HCT116 (cell line): ENCODE measurements around the gene SHISA8. TPM values are rescaled to one million over a fixed set of nuclear protein-coding genes. Genes with fewer than 3 reads are reported as not detected.

Experiments
- ATAC-seq: fragments of 200-7000 bp; cut with Tn5 transposase; 2 replicates; pipeline ENCODE4 v1.9.1; 2020; ENCODE audit warnings: mild to moderate bottlenecking, moderate library complexity
- BruUV-seq: library from RNA; stranded (reverse); fragments of 400-500 nt; replicated peaks from 2 replicates; lab custom pipeline; 2021; lab: Mats Ljungman, UMichigan
- CTCF ChIA-PET: fragments of 300-600 bp; sonication (Branson Sonifier 250); formaldehyde crosslinking; loops from one replicate; lab custom pipeline; 2021; ENCODE audit warnings: antibody characterized with exemption; lab: Charles Lee
- POLR2A ChIA-PET: fragments of 300-600, 350-600 bp; sonication (Branson Sonifier 250); formaldehyde crosslinking; loops from one replicate; lab custom pipeline; 2021; ENCODE audit warnings: antibody characterized with exemption; lab: Charles Lee
- RAD21 ChIA-PET, 2 experiments: fragments of 300-600 bp; sonication (Branson Sonifier 250); formaldehyde crosslinking; loops; one replicate each; lab custom pipeline; 2023; ENCODE audit warnings: low total read pairs in 2 of 2; ENCODE audit not compliant: uncharacterized antibody in 2 of 2, unreplicated experiment in 2 of 2, low non-redundant PET in 1 of 2; lab: Charles Lee
- DNase-seq: peaks from one replicate; pipeline ENCODE4 v3.0.0-alpha.2; 2010; ENCODE audit warnings: low read depth, low spot score
- H2AFZ ChIP-seq: fragments of 200-600 bp; shearing (Covaris generic), sonication (generic); 2 replicates; pipeline ENCODE4 v1.6.1; 2017; ENCODE audit warnings: low read depth, mixed run types, mixed read lengths, antibody characterized with exemption, low read length; ENCODE audit not compliant: poor library complexity, severe bottlenecking
- H3K27ac ChIP-seq: 2 replicates; pipeline ENCODE4 v1.5.1; 2012; ENCODE audit warnings: low read depth, low read length
- H3K27me3 ChIP-seq: fragments of 200-600 bp; sonication (generic); 2 replicates; pipeline ENCODE4 v1.6.1; 2016; ENCODE audit warnings: mixed run types, low read length, mixed read lengths; ENCODE audit not compliant: insufficient read depth
- H3K36me3 ChIP-seq, 2 experiments: fragments of 200-500 bp in 1 of 2; fragments of 200-600 bp in 1 of 2; sonication (Bioruptor generic) in 1 of 2; sonication (generic) in 1 of 2; 2 replicates each; pipeline versions ENCODE4 v1.5.1 to v1.6.1; 2014 to 2016; ENCODE audit warnings: low read length in 2 of 2, inconsistent platforms in 1 of 2, mixed read lengths in 1 of 2, mixed run types in 1 of 2; ENCODE audit not compliant: insufficient read depth in 2 of 2, control insufficient read depth in 1 of 2
- H3K4me1 ChIP-seq, 2 experiments: fragments of 200-600 bp in 1 of 2; sonication (generic) in 1 of 2; 2 replicates each; pipeline versions ENCODE4 v1.5.1 to v1.6.1; 2012 to 2017; ENCODE audit warnings: low read length in 2 of 2, inconsistent platforms in 1 of 2, mild to moderate bottlenecking in 1 of 2, mixed read lengths in 1 of 2, mixed run types in 1 of 2, moderate library complexity in 1 of 2; ENCODE audit not compliant: insufficient read depth in 2 of 2, control insufficient read depth in 1 of 2
- H3K4me2 ChIP-seq: fragments of 200-600 bp; sonication (generic); 2 replicates; pipeline ENCODE4 v1.6.1; 2017; ENCODE audit warnings: mixed run types, low read length, mixed read lengths
- H3K4me3 ChIP-seq, 2 experiments: fragments of 200-600 bp in 1 of 2; sonication (generic) in 1 of 2; replicated peaks in 1 of 2; 2 replicates each; pipeline ENCODE4 v1.5.1; 2011 to 2016; ENCODE audit warnings: low read length in 2 of 2, control low read depth in 1 of 2, low read depth in 1 of 2, mild to moderate bottlenecking in 1 of 2, mixed read lengths in 1 of 2, mixed run types in 1 of 2
- H3K79me2 ChIP-seq: fragments of 200-600 bp; sonication (generic); 2 replicates; pipeline ENCODE4 v1.6.1; 2017; ENCODE audit warnings: mild to moderate bottlenecking, mixed run types, low read length, moderate library complexity, mixed read lengths; ENCODE audit not compliant: insufficient read depth
- H3K9ac ChIP-seq: fragments of 200-600 bp; sonication (generic); 2 replicates; pipeline ENCODE4 v1.6.1; 2016; ENCODE audit warnings: low read length, mixed read lengths
- H3K9me2 ChIP-seq: fragments of 200-600 bp; sonication (generic), shearing (Covaris generic); 2 replicates; pipeline ENCODE4 v1.6.1; 2017; ENCODE audit warnings: mixed run types, mild to moderate bottlenecking, moderate library complexity; ENCODE audit not compliant: insufficient read depth
- H3K9me3 ChIP-seq, 2 experiments: fragments of 200-500 bp in 1 of 2; fragments of 200-600 bp in 1 of 2; sonication (Bioruptor generic) in 1 of 2; sonication (generic) in 1 of 2; 2 replicates each; pipeline ENCODE4 v1.6.1; 2014 to 2017; ENCODE audit warnings: low read length in 2 of 2, mixed read lengths in 2 of 2, inconsistent platforms in 1 of 2, low read depth in 1 of 2, mild to moderate bottlenecking in 1 of 2, mixed run types in 1 of 2, moderate library complexity in 1 of 2; ENCODE audit not compliant: control insufficient read depth in 1 of 2, insufficient read depth in 1 of 2
- H4K20me1 ChIP-seq: fragments of 200-600 bp; sonication (generic), shearing (Covaris generic); 2 replicates; pipeline ENCODE4 v1.6.1; 2017; ENCODE audit warnings: mixed run types, mild to moderate bottlenecking, moderate library complexity; ENCODE audit not compliant: insufficient read depth
- CEBPB ChIP-seq: IDR thresholded peaks from 2 replicates; pipeline ENCODE4 v1.6.1; 2012; ENCODE audit warnings: low read depth
- EGR1 ChIP-seq: IDR thresholded peaks from 2 replicates; pipeline ENCODE4 v1.6.1; 2012; ENCODE audit warnings: low read depth
- ELF1 ChIP-seq: IDR thresholded peaks from 2 replicates; pipeline ENCODE4 v1.6.1; 2012; ENCODE audit warnings: low read depth, borderline replicate concordance
- EZH2 ChIP-seq: fragments of 200-600 bp; sonication (generic); IDR thresholded peaks from 2 replicates; pipeline ENCODE4 v1.6.1; 2017; ENCODE audit warnings: antibody characterized with exemption, mixed run types
- EZH2phosphoT487 ChIP-seq: fragments of 200-600 bp; IDR thresholded peaks from 2 replicates; pipeline ENCODE4 v1.6.1; 2018; ENCODE audit warnings: antibody characterized with exemption, borderline replicate concordance
- FOSL1 ChIP-seq: IDR thresholded peaks from 2 replicates; pipeline ENCODE4 v1.6.1; 2012; ENCODE audit warnings: low read depth
- MAX ChIP-seq: IDR thresholded peaks from 2 replicates; pipeline ENCODE4 v1.6.1; 2012
- POLR2A ChIP-seq: IDR thresholded peaks from 2 replicates; pipeline ENCODE4 v1.7.0; 2011; ENCODE audit warnings: borderline replicate concordance; ENCODE audit not compliant: insufficient read depth, insufficient read length; ENCODE audit errors: extremely low read depth
- POLR2AphosphoS5 ChIP-seq: IDR thresholded peaks from 2 replicates; pipeline ENCODE4 v1.6.1; 2011; ENCODE audit warnings: mild to moderate bottlenecking, low read depth, low read length, moderate library complexity
- REST ChIP-seq: IDR thresholded peaks from 2 replicates; pipeline ENCODE4 v1.6.1; 2012; ENCODE audit warnings: low read depth
- SIN3A ChIP-seq: IDR thresholded peaks from 2 replicates; pipeline ENCODE4 v1.6.1; 2012; ENCODE audit warnings: low read depth
- SP1 ChIP-seq: IDR thresholded peaks from 2 replicates; pipeline ENCODE4 v1.6.1; 2012; ENCODE audit warnings: low read depth
- YY1 ChIP-seq: IDR thresholded peaks from 2 replicates; pipeline ENCODE4 v1.6.1; 2011; ENCODE audit warnings: low read length, low read depth, moderate library complexity, mild to moderate bottlenecking; ENCODE audit not compliant: insufficient replicate concordance; ENCODE audit errors: extremely low read depth
- ZFX ChIP-seq: fragments of 450-650 bp; IDR thresholded peaks from 2 replicates; pipeline ENCODE4 v1.6.1; 2017
- intact Hi-C: fragments of 100-400 bp; cut with micrococcal nuclease; formaldehyde crosslinking; loops from 2 replicates; pipeline ENCODE4 v1.10.0; 2022
- total RNA-seq: library from RNA; stranded (reverse); gene quantifications from one replicate; pipeline ENCODE4 v1.2.1, GENCODE V29; 2021; ENCODE audit not compliant: unreplicated experiment

The SHISA8 gene
- total RNA-seq, 1 experiment from 2014 or later: 13.9 TPM

GRCh38 chr22:41951898-41952474, 37.1 kb upstream of the SHISA8 start, which contains the start of gene SMIM45:
SMIM45 (plus strand) TSS chr22:41952150.
- peaks cover 11 to 18% of the 10 kb centered on the region in 2 experiments for H3K4me1 ChIP-seq
- DNase-seq: no peak
- H3K79me2 ChIP-seq: no peaks in the 10 kb centered on the region
- POLR2A ChIA-PET: no interaction called here
- H3K4me3 ChIP-seq: no peak within 1 kb of the TSS
- no peaks in the 10 kb centered on the region for H4K20me1 ChIP-seq
- CTCF ChIA-PET: no interaction called here
- no peaks in the 10 kb centered on the region for H3K36me3 ChIP-seq
- no peak within 1 kb of the TSS for H2AFZ ChIP-seq
- no TSS peak for BruUV-seq
- RAD21 ChIA-PET: no interaction called here
- H3K9ac ChIP-seq: no peak within 1 kb of the TSS
- no peaks in the 10 kb centered on the region for H3K27me3 ChIP-seq
- intact Hi-C loops: no loop called here
- ATAC-seq: no peak
- H3K4me2 ChIP-seq: no peak within 1 kb of the TSS; the same call in 1 of the 2 replicates
- TF ChIP-seq MAX (no peak), SIN3A (no peak), YY1 (no peak), EZH2 (no peak), FOSL1 (no peak), ZFX (no peak), REST (no peak), CEBPB (no peak), ELF1 (no peak), EZH2phosphoT487 (no peak), EGR1 (no peak), POLR2AphosphoS5 (no peak), POLR2A (no peak), SP1 (no peak)
- no peaks in the 10 kb centered on the region for H3K9me2 ChIP-seq
- H3K9me3 ChIP-seq: no peaks in the 10 kb centered on the region
- H3K27ac ChIP-seq: no peak within 1 kb of the TSS
